ENCODE measurements around the gene DAB2IP.

- TF ChIP-seq CTCF (IDR thresholded peaks at IDR 0.05) (no peak), POLR2AphosphoS5 (IDR thresholded peaks at IDR 0.05) (no peak)
These were observed 43.8 kb upstream of the DAB2IP start for GRCh38 chr9:121607434-121608167.

Measured in prostate gland (tissue), 2 donors.